GM19468 (cell line): ENCODE measurements around the gene ATG10.
"Not testable (repeated sequence)": the region's sequence is repeated elsewhere in the genome, so short reads cannot be mapped to it uniquely, and the experiment has no call there.

ENCODE experiments used
- ATAC-seq: cut with Tn5 transposase; IDR thresholded peaks from one replicate; pipeline ENCODE4 v1.9.1; 2021; ENCODE audit warnings: mild to moderate bottlenecking, moderate library complexity, moderate number of reproducible peaks; ENCODE audit not compliant: unreplicated experiment; ENCODE audit errors: extremely low read depth

The ATG10 gene

DNA sequence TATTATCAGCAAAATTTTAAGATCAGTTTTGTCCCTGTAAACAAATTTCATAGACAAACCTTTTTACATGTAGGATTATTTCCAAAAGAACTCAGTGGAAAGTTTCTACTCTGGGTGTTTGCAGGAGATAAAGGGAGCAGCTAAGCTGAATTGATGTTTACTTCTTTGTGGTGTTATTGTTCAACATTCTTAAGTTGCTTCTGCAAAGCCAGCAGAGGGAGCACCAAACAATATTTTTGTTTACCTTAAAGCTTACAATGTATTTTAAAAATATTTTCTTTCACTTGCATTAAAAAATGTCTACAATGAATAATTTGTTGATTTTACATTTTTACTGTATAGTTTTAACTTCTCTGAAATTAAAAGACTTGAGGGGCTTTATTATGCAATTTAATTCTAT lies 135.4 kb downstream of the ATG10 start:
- ATAC-seq: no peak

DNA sequence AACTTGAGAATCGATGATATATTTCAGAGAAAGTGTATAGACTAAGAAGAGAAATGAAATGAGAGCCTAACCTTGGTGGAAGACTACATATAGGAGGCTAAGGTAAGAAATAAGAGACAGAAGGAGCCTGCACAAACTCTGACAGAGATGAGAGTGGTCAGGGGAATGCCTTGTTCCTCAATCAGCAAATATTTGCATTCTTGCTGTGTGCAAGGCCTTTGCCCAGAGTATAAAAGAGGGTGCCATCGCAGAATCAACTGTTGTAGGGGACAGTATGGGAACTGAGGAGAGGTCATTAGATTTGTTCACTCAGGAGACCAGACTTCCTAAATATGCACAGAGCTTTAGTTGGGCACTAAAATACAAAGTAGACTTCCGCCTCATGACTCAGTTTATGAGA lies 137.2 kb downstream of the ATG10 start:
- ATAC-seq: no peak

- not testable (repeated sequence) for ATAC-seq
These were observed 138.1 kb downstream of the ATG10 start for GRCh38 chr5:82109915-82110314.

DNA sequence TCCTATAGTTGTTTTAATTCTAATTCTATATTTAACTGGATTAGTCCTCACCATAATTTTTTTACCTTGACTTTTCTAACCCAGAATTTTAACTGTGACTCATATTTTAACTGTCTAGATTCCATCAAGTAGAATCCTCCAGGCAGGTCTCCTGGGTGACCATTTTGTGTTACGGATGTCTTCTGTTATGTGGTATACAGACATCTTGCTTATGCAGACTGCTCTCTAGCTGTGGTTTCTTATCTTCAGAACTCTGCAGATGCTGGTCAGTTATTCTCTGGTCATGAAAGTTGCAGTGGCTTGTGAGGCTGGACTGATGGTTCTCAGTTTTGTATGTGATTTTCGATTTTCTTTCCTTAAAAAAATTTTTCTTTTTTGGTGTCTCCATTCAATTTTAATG lies 139.4 kb downstream of the ATG10 start:
- ATAC-seq: peak; percentile 26

DNA sequence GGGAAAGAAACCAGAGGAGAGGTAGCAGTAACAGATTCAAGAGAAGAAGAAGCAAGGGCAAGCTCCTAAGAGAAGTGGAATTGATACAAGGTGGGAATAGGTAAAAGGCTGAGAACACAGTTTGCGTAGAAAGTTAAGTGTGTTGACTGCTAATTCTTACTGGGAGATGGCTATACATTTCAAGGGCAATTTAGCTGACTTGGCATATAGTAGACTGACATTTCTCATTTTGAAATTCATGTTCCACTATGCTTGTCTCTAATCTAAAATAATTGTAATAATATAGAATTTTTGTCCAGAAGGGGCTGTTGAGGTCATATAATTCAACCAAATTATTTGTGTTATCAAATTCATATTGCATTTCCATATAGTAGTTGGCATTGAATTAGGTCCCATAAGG lies 144.0 kb downstream of the ATG10 start:
- no peak for ATAC-seq

DNA sequence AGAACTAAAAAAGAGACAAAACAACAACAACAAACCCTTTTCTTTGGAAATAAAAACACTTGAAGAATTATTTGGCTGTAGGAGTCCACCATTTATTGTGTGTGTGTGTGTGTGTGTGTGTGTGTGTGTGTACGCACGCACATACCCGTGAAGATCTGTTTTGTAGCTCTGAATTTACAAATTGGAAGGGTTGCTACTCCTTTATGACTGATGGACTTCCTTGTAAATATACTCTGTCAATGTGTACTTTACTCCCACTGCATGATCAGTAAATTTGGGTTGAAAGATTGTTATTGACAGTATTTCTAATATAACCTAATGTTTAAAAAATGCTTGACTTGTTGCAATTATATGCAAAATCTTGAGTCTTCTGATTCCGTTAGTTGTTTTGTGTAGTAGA lies 148.1 kb downstream of the ATG10 start:
- no peak for ATAC-seq

GRCh38 chr5:82129723-82130285 lies 158.0 kb downstream of the ATG10 start:
- no peak for ATAC-seq

- ATAC-seq: no peak
These were observed 158.8 kb downstream of the ATG10 start for GRCh38 chr5:82130602-82131001.

DNA sequence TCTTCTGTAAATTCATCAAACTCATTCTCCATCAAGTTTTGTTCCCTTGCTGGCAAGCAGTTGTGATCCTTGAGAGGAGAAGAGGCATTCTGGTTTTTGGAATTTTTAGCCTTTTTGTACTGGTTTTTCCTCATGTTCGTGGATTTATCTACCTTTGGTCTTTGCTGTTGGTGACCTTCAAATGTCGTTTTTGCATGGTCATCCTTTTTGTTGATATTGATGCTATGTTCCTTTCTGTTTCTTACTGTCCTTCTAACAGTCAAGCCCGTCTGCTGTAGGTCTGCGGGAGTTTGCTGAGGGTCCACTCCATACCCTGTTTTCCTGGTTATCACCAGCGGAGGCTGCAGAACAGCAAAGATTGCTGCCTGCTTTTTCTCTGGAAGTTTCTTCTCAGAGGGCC lies 165.4 kb downstream of the ATG10 start:
- ATAC-seq: no peak

GRCh38 chr5:82139837-82140236 lies 168.0 kb downstream of the ATG10 start:
- ATAC-seq: not testable (repeated sequence)

GRCh38 chr5:82142217-82142841 lies 170.5 kb downstream of the ATG10 start:
- ATAC-seq: no peak

GRCh38 chr5:82142928-82143577 lies 171.2 kb downstream of the ATG10 start:
- ATAC-seq: no peak

- ATAC-seq: no peak
These were observed 176.2 kb downstream of the ATG10 start for GRCh38 chr5:82147860-82148573.

DNA sequence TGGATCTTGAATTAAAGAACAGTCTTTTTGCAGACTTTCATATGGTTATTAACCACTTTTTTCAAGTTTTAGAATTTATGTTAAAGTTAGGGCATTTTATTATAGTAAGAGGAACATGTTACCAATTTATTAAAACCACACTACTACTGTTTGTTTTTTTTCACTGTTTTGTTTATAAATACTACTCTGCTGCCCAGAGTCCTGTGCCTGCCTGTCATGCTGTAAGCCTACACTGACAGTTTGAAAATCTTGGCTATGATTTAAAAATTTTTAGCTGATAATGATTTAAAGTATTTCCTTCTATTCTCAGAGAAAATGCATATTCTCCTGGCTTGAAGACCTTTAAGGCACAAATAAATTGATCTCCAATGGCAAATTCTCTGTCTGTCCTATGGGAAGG lies 177.6 kb downstream of the ATG10 start:
- no peak for ATAC-seq

DNA sequence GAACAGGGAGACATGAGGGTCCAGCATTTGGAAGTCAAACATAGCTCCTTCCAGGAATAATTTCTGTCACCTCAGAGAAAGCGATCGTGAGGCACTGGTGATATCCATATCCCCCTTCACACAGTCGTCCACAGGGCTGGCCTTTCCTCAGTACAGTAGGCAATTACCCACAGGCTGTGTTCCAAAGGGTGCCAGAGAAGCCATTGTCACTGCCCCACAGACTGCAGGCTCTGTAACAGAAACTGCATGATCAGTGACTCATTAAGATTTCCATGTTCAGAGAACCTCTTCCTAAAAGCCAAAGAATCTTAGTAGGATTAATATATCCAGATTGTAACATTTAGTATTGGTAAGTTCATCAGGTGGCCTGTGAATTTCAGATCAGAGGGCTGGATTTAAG lies 178.7 kb downstream of the ATG10 start:
- no peak for ATAC-seq

DNA sequence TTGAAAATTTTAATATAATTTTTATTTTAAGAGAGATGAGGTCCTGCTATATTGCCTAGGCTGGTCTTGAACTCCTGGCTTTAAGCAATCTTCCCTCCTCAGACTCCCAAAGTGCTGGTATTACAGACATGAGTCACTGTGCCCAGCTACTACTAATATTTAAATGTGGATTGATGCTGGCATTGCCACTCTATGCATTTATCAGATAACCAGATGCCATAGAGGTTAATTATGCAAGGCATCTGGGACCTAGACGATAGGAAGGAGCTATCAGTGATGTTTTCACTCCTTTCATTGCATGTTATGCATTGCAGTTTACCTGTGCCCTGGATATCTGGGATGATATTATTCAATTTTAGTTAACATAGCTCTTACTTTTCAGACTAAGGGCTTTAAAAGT lies 179.4 kb downstream of the ATG10 start:
- ATAC-seq: no peak

DNA sequence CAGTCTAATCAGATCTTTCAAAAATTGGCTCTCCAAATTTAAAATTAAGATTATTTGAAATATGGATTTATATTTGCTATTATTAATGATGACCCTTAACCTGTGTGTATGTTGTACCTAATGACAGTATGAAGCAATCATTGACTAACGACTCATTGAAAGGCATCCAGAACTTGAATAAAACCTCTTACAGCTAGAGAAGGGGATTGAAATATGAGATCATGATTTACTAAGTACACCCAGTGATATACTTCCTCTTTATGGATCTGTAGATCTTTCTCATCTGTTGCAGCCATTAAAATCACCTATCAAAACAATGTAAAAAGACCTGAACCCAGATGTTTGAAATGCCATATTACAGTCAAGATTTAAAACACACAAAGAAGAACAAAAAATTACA lies 179.8 kb downstream of the ATG10 start:
- no peak for ATAC-seq

- no peak for ATAC-seq
These were observed 181.2 kb downstream of the ATG10 start for GRCh38 chr5:82152978-82153481.

GRCh38 chr5:82154776-82155175 lies 183.0 kb downstream of the ATG10 start:
- ATAC-seq: no peak

- ATAC-seq: no peak
These were observed 183.5 kb downstream of the ATG10 start for GRCh38 chr5:82155305-82155704.

- no peak for ATAC-seq
These were observed 185.1 kb downstream of the ATG10 start for GRCh38 chr5:82156874-82157273.
